ENCODE results near the gene FAM118A.
A peak's percentile ranks its signal among the peaks of the same experiment; 100 is the strongest.

The FAM118A gene

GRCh38 chr22:45268958-45269844, 40.5 kb upstream of the FAM118A start:
- WGBS (ENCODE audit: extremely low coverage, insufficient coverage, insufficient read length): no CpG with 5 or more reads among the region's 60 CpGs

GRCh38 chr22:45270095-45271020, 39.4 kb upstream of the FAM118A start:
- Histone ChIP-seq H2AK5ac (ENCODE audit: low read length) (no peak overlapping the region), H3K4ac (ENCODE audit: low read depth, low read length) (no peak overlapping the region), H3K23ac (ENCODE audit: low read length) (no peak overlapping the region), H3K79me1 (ENCODE audit: low read length) (peaks cover 12% of the 10 kb centered on the region), H3K18ac (ENCODE audit: low read length) (no peak overlapping the region), H3K4me1 (ENCODE audit: control insufficient read depth in 1 of 2, insufficient read depth in 2 of 2, low read length in 2 of 2) (peaks cover 13% of the 10 kb centered on the region in 2 experiments), H3K27ac (ENCODE audit: low read depth, low read length) (no peak overlapping the region), H2BK120ac (ENCODE audit: insufficient read depth, low read length, poor library complexity) (no peak overlapping the region), H2AFZ (ENCODE audit: insufficient read depth, low read length, poor library complexity) (no peak overlapping the region), H3K14ac (ENCODE audit: low read length) (no peak overlapping the region), H2BK5ac (ENCODE audit: low read depth, low read length, poor library complexity) (no peak overlapping the region), H3K27me3 (ENCODE audit: insufficient read depth, low read length) (no peaks in the 10 kb centered on the region), H2BK12ac (ENCODE audit: low read length) (no peak overlapping the region), H3K36me3 (ENCODE audit: control insufficient read depth in 1 of 2, insufficient read depth in 2 of 2, low read length in 2 of 2) (no peaks in the 10 kb centered on the region), H3K9me3 (ENCODE audit: insufficient read depth, low read depth, low read length) (no peaks in the 10 kb centered on the region), H4K8ac (ENCODE audit: low read depth, low read length) (no peak overlapping the region), H4K91ac (ENCODE audit: low read depth, low read length) (no peak overlapping the region), H3K9ac (ENCODE audit: low read length) (no peak overlapping the region), H3K4me3 (ENCODE audit: low read depth, low read length) (no peak overlapping the region), H4K12ac (ENCODE audit: low read depth, low read length) (no peak overlapping the region), H3K79me2 (ENCODE audit: control insufficient read depth, insufficient read depth, low read length, poor library complexity) (no peaks in the 10 kb centered on the region), H3K4me2 (ENCODE audit: low read length) (no peak overlapping the region)
- no peak for DNase-seq
- no CpG with 5 or more reads among the region's 16 CpGs for WGBS (ENCODE audit: extremely low coverage, insufficient coverage, insufficient read length)

More at GRCh38 chr22:45268958-45269844, 40.5 kb upstream of the FAM118A start:
- H4K12ac ChIP-seq (ENCODE audit: low read depth, low read length): peak overlapping the region; percentile 73
- H2AFZ ChIP-seq (ENCODE audit: insufficient read depth, low read length, poor library complexity): peak overlapping the region; percentile 50
- peaks cover 13 to 15% of the 10 kb centered on the region in 2 experiments for H3K4me1 ChIP-seq (ENCODE audit: control insufficient read depth in 1 of 2, insufficient read depth in 2 of 2, low read length in 2 of 2)
- H3K79me1 ChIP-seq (ENCODE audit: low read length): peaks cover 12% of the 10 kb centered on the region
- peak overlapping the region; percentile 94 for H3K18ac ChIP-seq (ENCODE audit: low read length)
- H3K23ac ChIP-seq (ENCODE audit: low read length): no peak overlapping the region
- peak overlapping the region; percentile 90 for H3K4me2 ChIP-seq (ENCODE audit: low read length)
- H4K91ac ChIP-seq (ENCODE audit: low read depth, low read length): peak overlapping the region; percentile 84
- H3K9ac ChIP-seq (ENCODE audit: low read length): peak overlapping the region; percentile 50
- H3K36me3 ChIP-seq (ENCODE audit: control insufficient read depth in 1 of 2, insufficient read depth in 2 of 2, low read length in 2 of 2): no peaks in the 10 kb centered on the region
- H4K8ac ChIP-seq (ENCODE audit: low read depth, low read length): peak overlapping the region; percentile 87
- H2BK120ac ChIP-seq (ENCODE audit: insufficient read depth, low read length, poor library complexity): peak overlapping the region; percentile 85
- H3K14ac ChIP-seq (ENCODE audit: low read length): peak overlapping the region; percentile 86
- peak overlapping the region; percentile 85 for H2BK12ac ChIP-seq (ENCODE audit: low read length)
- H3K27me3 ChIP-seq (ENCODE audit: insufficient read depth, low read length): no peaks in the 10 kb centered on the region
- DNase-seq: peak; percentile 65 to 86
- H2BK5ac ChIP-seq (ENCODE audit: low read depth, low read length, poor library complexity): peak overlapping the region; percentile 79
- H3K79me2 ChIP-seq (ENCODE audit: control insufficient read depth, insufficient read depth, low read length, poor library complexity): no peaks in the 10 kb centered on the region
- no peaks in the 10 kb centered on the region for H3K9me3 ChIP-seq (ENCODE audit: insufficient read depth, low read depth, low read length)
- peak overlapping the region; percentile 52 for H2AK5ac ChIP-seq (ENCODE audit: low read length)
- peak overlapping the region; percentile 41 for H3K27ac ChIP-seq (ENCODE audit: low read depth, low read length)
- H3K4ac ChIP-seq (ENCODE audit: low read depth, low read length): peak overlapping the region; percentile 53
- H3K4me3 ChIP-seq (ENCODE audit: low read depth, low read length): peak overlapping the region; percentile 67

GRCh38 chr22:45271667-45272201, 38.0 kb upstream of the FAM118A start:
- Histone ChIP-seq H3K23ac (ENCODE audit: low read length) (no peak overlapping the region), H2BK120ac (ENCODE audit: insufficient read depth, low read length, poor library complexity) (no peak overlapping the region), H4K12ac (ENCODE audit: low read depth, low read length) (no peak overlapping the region), H3K18ac (ENCODE audit: low read length) (no peak overlapping the region), H2BK12ac (ENCODE audit: low read length) (no peak overlapping the region), H3K79me2 (ENCODE audit: control insufficient read depth, insufficient read depth, low read length, poor library complexity) (no peaks in the 10 kb centered on the region), H3K4me1 (ENCODE audit: control insufficient read depth in 1 of 2, insufficient read depth in 2 of 2, low read length in 2 of 2) (peaks cover 13% of the 10 kb centered on the region in 2 experiments), H2BK5ac (ENCODE audit: low read depth, low read length, poor library complexity) (no peak overlapping the region), H4K91ac (ENCODE audit: low read depth, low read length) (no peak overlapping the region), H3K4me3 (ENCODE audit: low read depth, low read length) (no peak overlapping the region), H2AFZ (ENCODE audit: insufficient read depth, low read length, poor library complexity) (no peak overlapping the region), H3K9me3 (ENCODE audit: insufficient read depth, low read depth, low read length) (no peaks in the 10 kb centered on the region), H4K8ac (ENCODE audit: low read depth, low read length) (no peak overlapping the region), H3K36me3 (ENCODE audit: control insufficient read depth in 1 of 2, insufficient read depth in 2 of 2, low read length in 2 of 2) (no peaks in the 10 kb centered on the region), H2AK5ac (ENCODE audit: low read length) (no peak overlapping the region), H3K4ac (ENCODE audit: low read depth, low read length) (no peak overlapping the region), H3K9ac (ENCODE audit: low read length) (no peak overlapping the region), H3K27me3 (ENCODE audit: insufficient read depth, low read length) (no peaks in the 10 kb centered on the region), H3K14ac (ENCODE audit: low read length) (no peak overlapping the region), H3K4me2 (ENCODE audit: low read length) (no peak overlapping the region), H3K27ac (ENCODE audit: low read depth, low read length) (no peak overlapping the region), H3K79me1 (ENCODE audit: low read length) (peaks cover 12% of the 10 kb centered on the region)
- no CpG with 5 or more reads among the region's 13 CpGs for WGBS (ENCODE audit: extremely low coverage, insufficient coverage, insufficient read length)
- DNase-seq: no peak

- Histone ChIP-seq H3K36me3 (ENCODE audit: control insufficient read depth in 1 of 2, insufficient read depth in 2 of 2, low read length in 2 of 2) (no peaks in the 10 kb centered on the region), H3K79me1 (ENCODE audit: low read length) (peaks cover 12% of the 10 kb centered on the region), H3K9ac (ENCODE audit: low read length) (no peak overlapping the region), H4K8ac (ENCODE audit: low read depth, low read length) (no peak overlapping the region), H4K12ac (ENCODE audit: low read depth, low read length) (no peak overlapping the region), H3K9me3 (ENCODE audit: insufficient read depth, low read depth, low read length) (no peaks in the 10 kb centered on the region), H3K27ac (ENCODE audit: low read depth, low read length) (no peak overlapping the region), H4K91ac (ENCODE audit: low read depth, low read length) (peak overlapping the region; percentile 22), H3K4me1 (ENCODE audit: control insufficient read depth in 1 of 2, insufficient read depth in 2 of 2, low read length in 2 of 2) (peaks cover 13% of the 10 kb centered on the region in 2 experiments), H3K4me2 (ENCODE audit: low read length) (no peak overlapping the region), H3K4me3 (ENCODE audit: low read depth, low read length) (no peak overlapping the region), H3K79me2 (ENCODE audit: control insufficient read depth, insufficient read depth, low read length, poor library complexity) (no peaks in the 10 kb centered on the region), H2BK12ac (ENCODE audit: low read length) (no peak overlapping the region), H3K4ac (ENCODE audit: low read depth, low read length) (no peak overlapping the region), H2BK5ac (ENCODE audit: low read depth, low read length, poor library complexity) (no peak overlapping the region), H2BK120ac (ENCODE audit: insufficient read depth, low read length, poor library complexity) (no peak overlapping the region), H3K14ac (ENCODE audit: low read length) (no peak overlapping the region), H2AFZ (ENCODE audit: insufficient read depth, low read length, poor library complexity) (no peak overlapping the region), H3K23ac (ENCODE audit: low read length) (no peak overlapping the region), H3K18ac (ENCODE audit: low read length) (no peak overlapping the region), H3K27me3 (ENCODE audit: insufficient read depth, low read length) (no peaks in the 10 kb centered on the region), H2AK5ac (ENCODE audit: low read length) (no peak overlapping the region)
- WGBS (ENCODE audit: extremely low coverage, insufficient coverage, insufficient read length): no CpG with 5 or more reads among the region's 7 CpGs
- DNase-seq: no peak
Observed at GRCh38 chr22:45272498-45272897, 37.2 kb upstream of the FAM118A start.
